Cortex of kidney (tissue), 1 donor: ENCODE data around the gene DPP6.
"Not testable (repeated sequence)": the region's sequence is repeated elsewhere in the genome, so short reads cannot be mapped to it uniquely, and the experiment has no call there.

Experiments used
- DNase-seq: peaks from one replicate; lab custom pipeline; 2025; lab: John Stamatoyannopoulos, UW

The DPP6 gene

GRCh38 chr7:154072395-154073181 is 20.4 kb downstream of the DPP6 start:
- not testable (repeated sequence) for DNase-seq

GRCh38 chr7:154078523-154078922 is 26.3 kb downstream of the DPP6 start:
- DNase-seq = not testable (repeated sequence)

- DNase-seq = not testable (repeated sequence)
These were observed 28.1 kb downstream of the DPP6 start for GRCh38 chr7:154080249-154080648.

GRCh38 chr7:154087037-154087725 is 35.0 kb downstream of the DPP6 start:
- DNase-seq = not testable (repeated sequence)

- DNase-seq = not testable (repeated sequence)
These were observed 39.9 kb downstream of the DPP6 start for GRCh38 chr7:154092093-154092492.

- DNase-seq = not testable (repeated sequence)
These were observed 43.0 kb downstream of the DPP6 start for GRCh38 chr7:154095201-154095600.

GRCh38 chr7:154105063-154105462 is 52.9 kb downstream of the DPP6 start:
- not testable (repeated sequence) for DNase-seq

GRCh38 chr7:154109615-154110014 is 57.4 kb downstream of the DPP6 start:
- DNase-seq = not testable (repeated sequence)

GRCh38 chr7:154113732-154114351 is 61.6 kb downstream of the DPP6 start:
- not testable (repeated sequence) for DNase-seq

- DNase-seq = not testable (repeated sequence)
These were observed 65.5 kb downstream of the DPP6 start for GRCh38 chr7:154117411-154118390.

- DNase-seq = not testable (repeated sequence)
These were observed 68.6 kb downstream of the DPP6 start for GRCh38 chr7:154120825-154121224.

- not testable (repeated sequence) for DNase-seq
These were observed 70.5 kb downstream of the DPP6 start for GRCh38 chr7:154122720-154123119.

GRCh38 chr7:154123397-154123796 is 71.2 kb downstream of the DPP6 start:
- not testable (repeated sequence) for DNase-seq

GRCh38 chr7:154129142-154129541 is 76.9 kb downstream of the DPP6 start:
- not testable (repeated sequence) for DNase-seq

- DNase-seq = not testable (repeated sequence)
These were observed 80.4 kb downstream of the DPP6 start for GRCh38 chr7:154132617-154133016.

GRCh38 chr7:154133703-154134277 is 81.6 kb downstream of the DPP6 start:
- DNase-seq = not testable (repeated sequence)

- not testable (repeated sequence) for DNase-seq
These were observed 82.5 kb downstream of the DPP6 start for GRCh38 chr7:154134698-154135097.

GRCh38 chr7:154135646-154136045 is 83.4 kb downstream of the DPP6 start:
- DNase-seq = not testable (repeated sequence)

- not testable (repeated sequence) for DNase-seq
These were observed 93.9 kb downstream of the DPP6 start for GRCh38 chr7:154145922-154146706.

GRCh38 chr7:154146707-154147038 is 94.5 kb downstream of the DPP6 start:
- DNase-seq = not testable (repeated sequence)
